ENCODE results near the gene HMCN2.
A peak's percentile ranks its signal among the peaks of the same experiment; 100 is the strongest.

The HMCN2 gene

GRCh38 chr9:130265431-130266235 lies at the start of gene HMCN2:
Gene HMCN2 (plus strand): TSS chr9:130265760. CDS start chr9:130265879, 119 bp downstream.
- no peak for DNase-seq (ENCODE audit: low read depth)

- DNase-seq (ENCODE audit: low read depth), result no peak
Measured at GRCh38 chr9:130217838-130218237, 47.7 kb upstream of the HMCN2 start.

- no peak for DNase-seq (ENCODE audit: low read depth)
Measured at GRCh38 chr9:130219661-130220096, 45.9 kb upstream of the HMCN2 start.

GRCh38 chr9:130220352-130220751 lies 45.2 kb upstream of the HMCN2 start:
- DNase-seq (ENCODE audit: low read depth), result no peak

GRCh38 chr9:130222833-130223232 lies 42.7 kb upstream of the HMCN2 start:
- DNase-seq (ENCODE audit: low read depth), result no peak

GRCh38 chr9:130225071-130225470 lies 40.5 kb upstream of the HMCN2 start:
- no peak for DNase-seq (ENCODE audit: low read depth)

- no peak for DNase-seq (ENCODE audit: low read depth)
Measured at GRCh38 chr9:130225586-130225985, 40.0 kb upstream of the HMCN2 start.

GRCh38 chr9:130226112-130226511 lies 39.4 kb upstream of the HMCN2 start:
- no peak for DNase-seq (ENCODE audit: low read depth)

GRCh38 chr9:130227833-130228232 lies 37.7 kb upstream of the HMCN2 start:
- DNase-seq (ENCODE audit: low read depth), result no peak

GRCh38 chr9:130229759-130230158 lies 35.8 kb upstream of the HMCN2 start:
- no peak for DNase-seq (ENCODE audit: low read depth)

- no peak for DNase-seq (ENCODE audit: low read depth)
Measured at GRCh38 chr9:130230631-130231030, 34.9 kb upstream of the HMCN2 start.

GRCh38 chr9:130232899-130233586 lies 32.5 kb upstream of the HMCN2 start:
- DNase-seq (ENCODE audit: low read depth), result no peak

- DNase-seq (ENCODE audit: low read depth), result no peak
Measured at GRCh38 chr9:130233587-130233945, 32.0 kb upstream of the HMCN2 start.

GRCh38 chr9:130234340-130235260 lies 31.0 kb upstream of the HMCN2 start:
- no peak for DNase-seq (ENCODE audit: low read depth)

GRCh38 chr9:130235558-130236435 lies 29.8 kb upstream of the HMCN2 start:
- peak; percentile 53 for DNase-seq (ENCODE audit: low read depth)

GRCh38 chr9:130236436-130236985 lies 29.0 kb upstream of the HMCN2 start:
- DNase-seq (ENCODE audit: low read depth), result no peak

GRCh38 chr9:130237076-130237475 lies 28.5 kb upstream of the HMCN2 start:
- no peak for DNase-seq (ENCODE audit: low read depth)

- DNase-seq (ENCODE audit: low read depth), result no peak
Measured at GRCh38 chr9:130237763-130238524, 27.6 kb upstream of the HMCN2 start.

GRCh38 chr9:130239363-130239695 lies 26.2 kb upstream of the HMCN2 start:
- no peak for DNase-seq (ENCODE audit: low read depth)

GRCh38 chr9:130239741-130240241 lies 25.8 kb upstream of the HMCN2 start:
- DNase-seq (ENCODE audit: low read depth), result peak; percentile 49
